ENCODE data around the gene TBC1D19. TPM values are rescaled to one million over a fixed set of nuclear protein-coding genes. Genes with fewer than 3 reads are reported as not detected.
"Not testable (repeated sequence)": the region's sequence is repeated elsewhere in the genome, so short reads cannot be mapped to it uniquely, and the experiment has no call there.

Gene TBC1D19
- total and polyA plus RNA-seq, 4 donors, result 2.1 to 41.6 (median 8.3) TPM

DNA sequence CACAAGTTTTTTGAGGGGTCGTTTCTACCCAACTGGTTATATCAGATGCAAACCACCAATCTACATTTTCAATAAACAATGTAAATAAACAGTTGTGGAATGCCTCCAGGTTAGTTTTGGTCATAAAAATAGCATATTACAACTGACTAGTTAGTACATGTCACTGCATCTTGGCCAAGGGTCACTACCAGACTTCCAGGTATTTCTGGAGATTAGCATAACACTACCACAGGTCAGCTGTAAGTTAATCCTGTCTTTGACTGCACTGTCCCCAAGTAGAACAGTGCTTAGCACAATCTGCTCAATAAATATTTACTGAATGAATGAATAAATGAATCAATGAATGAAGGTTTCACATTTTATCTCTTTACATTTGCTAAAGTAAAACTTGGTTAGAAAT, 64.4 kb downstream of the TBC1D19 start:
- no peak overlapping the region for H3K27ac ChIP-seq (ENCODE audit: low read depth in 1 of 2, low read length in 1 of 2)
- H3K4me3 ChIP-seq, result no peak overlapping the region
- TF ChIP-seq, protein P1, sequence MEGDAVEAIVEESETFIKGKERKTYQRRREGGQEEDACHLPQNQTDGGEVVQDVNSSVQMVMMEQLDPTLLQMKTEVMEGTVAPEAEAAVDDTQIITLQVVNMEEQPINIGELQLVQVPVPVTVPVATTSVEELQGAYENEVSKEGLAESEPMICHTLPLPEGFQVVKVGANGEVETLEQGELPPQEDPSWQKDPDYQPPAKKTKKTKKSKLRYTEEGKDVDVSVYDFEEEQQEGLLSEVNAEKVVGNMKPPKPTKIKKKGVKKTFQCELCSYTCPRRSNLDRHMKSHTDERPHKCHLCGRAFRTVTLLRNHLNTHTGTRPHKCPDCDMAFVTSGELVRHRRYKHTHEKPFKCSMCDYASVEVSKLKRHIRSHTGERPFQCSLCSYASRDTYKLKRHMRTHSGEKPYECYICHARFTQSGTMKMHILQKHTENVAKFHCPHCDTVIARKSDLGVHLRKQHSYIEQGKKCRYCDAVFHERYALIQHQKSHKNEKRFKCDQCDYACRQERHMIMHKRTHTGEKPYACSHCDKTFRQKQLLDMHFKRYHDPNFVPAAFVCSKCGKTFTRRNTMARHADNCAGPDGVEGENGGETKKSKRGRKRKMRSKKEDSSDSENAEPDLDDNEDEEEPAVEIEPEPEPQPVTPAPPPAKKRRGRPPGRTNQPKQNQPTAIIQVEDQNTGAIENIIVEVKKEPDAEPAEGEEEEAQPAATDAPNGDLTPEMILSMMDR (IDR thresholded peaks at IDR 0.05; ENCODE audit: control extremely low read depth, extremely low read depth), result no peak
- H3K36me3 ChIP-seq (ENCODE audit: control insufficient read depth in 4 of 4, insufficient read depth in 4 of 4, low read length in 4 of 4), result peaks cover 0 to 3% (median under 1%) of the 10 kb centered on the region in 4 donors
- H3K9me3 ChIP-seq (ENCODE audit: control insufficient read depth in 4 of 4, insufficient read depth in 3 of 4, low read length in 3 of 4), result no peaks in the 10 kb centered on the region
- no peak overlapping the region for H3K9ac ChIP-seq (ENCODE audit: insufficient read depth in 1 of 2, low read length in 2 of 2)
- H3K4me1 ChIP-seq (ENCODE audit: control insufficient read depth in 5 of 5, insufficient read depth in 5 of 5, low read length in 5 of 5), result no peaks in the 10 kb centered on the region
- DNase-seq (no peak), ATAC-seq (ENCODE audit: insufficient read depth, low FRiP score) (no peak)
- WGBS, 2 donors, result 57 to 77% methylated on average over 1 of the region's 1 CpG
- no peaks in the 10 kb centered on the region for H3K27me3 ChIP-seq (ENCODE audit: control insufficient read depth in 3 of 3, insufficient read depth in 3 of 3, low read length in 2 of 3)

- Histone ChIP-seq H3K9me3 (ENCODE audit: control insufficient read depth in 4 of 4, insufficient read depth in 3 of 4, low read length in 3 of 4) (peaks cover 0 to 6% (median 0%) of the 10 kb centered on the region in 4 donors), H3K4me1 (ENCODE audit: control insufficient read depth in 5 of 5, insufficient read depth in 5 of 5, low read length in 5 of 5) (no peaks in the 10 kb centered on the region), H3K27ac (ENCODE audit: low read depth in 1 of 2, low read length in 1 of 2) (no peak overlapping the region), H3K36me3 (ENCODE audit: control insufficient read depth in 4 of 4, insufficient read depth in 4 of 4, low read length in 4 of 4) (peaks cover 3 to 19% (median 8%) of the 10 kb centered on the region in 4 donors), H3K27me3 (ENCODE audit: control insufficient read depth in 3 of 3, insufficient read depth in 3 of 3, low read length in 2 of 3) (no peaks in the 10 kb centered on the region), H3K9ac (ENCODE audit: insufficient read depth in 1 of 2, low read length in 2 of 2) (no peak overlapping the region), H3K4me3 (no peak overlapping the region)
- ATAC-seq (ENCODE audit: insufficient read depth, low FRiP score) (no peak), DNase-seq (no peak)
- 94 to 100% methylated on average over 3 of the region's 3 CpGs for WGBS, 2 donors
- TF ChIP-seq, protein P1 (IDR thresholded peaks at IDR 0.05; ENCODE audit: control extremely low read depth, extremely low read depth), result no peak
Measured at GRCh38 chr4:26660261-26660660, 76.4 kb downstream of the TBC1D19 start.

GRCh38 chr4:26663888-26664287, 80.0 kb downstream of the TBC1D19 start:
- Histone ChIP-seq H3K27ac (ENCODE audit: low read depth in 1 of 2, low read length in 1 of 2) (no peak overlapping the region), H3K27me3 (ENCODE audit: control insufficient read depth in 3 of 3, insufficient read depth in 3 of 3, low read length in 2 of 3) (no peaks in the 10 kb centered on the region), H3K4me3 (no peak overlapping the region), H3K4me1 (ENCODE audit: control insufficient read depth in 5 of 5, insufficient read depth in 5 of 5, low read length in 5 of 5) (no peaks in the 10 kb centered on the region), H3K36me3 (ENCODE audit: control insufficient read depth in 4 of 4, insufficient read depth in 4 of 4, low read length in 4 of 4) (peaks cover 0 to 18% (median 4%) of the 10 kb centered on the region in 4 donors), H3K9me3 (ENCODE audit: control insufficient read depth in 4 of 4, insufficient read depth in 3 of 4, low read length in 3 of 4) (no peaks in the 10 kb centered on the region), H3K9ac (ENCODE audit: insufficient read depth in 1 of 2, low read length in 2 of 2) (no peak overlapping the region)
- TF ChIP-seq, protein P1 (IDR thresholded peaks at IDR 0.05; ENCODE audit: control extremely low read depth, extremely low read depth), result no peak
- DNase-seq, result no peak
- no peak for ATAC-seq (ENCODE audit: insufficient read depth, low FRiP score)

- no peaks in the 10 kb centered on the region for H3K9me3 ChIP-seq (ENCODE audit: control insufficient read depth in 4 of 4, insufficient read depth in 3 of 4, low read length in 3 of 4)
- TF ChIP-seq, protein P1 (IDR thresholded peaks at IDR 0.05; ENCODE audit: control extremely low read depth, extremely low read depth), result no peak
- no peaks in the 10 kb centered on the region for H3K27me3 ChIP-seq (ENCODE audit: control insufficient read depth in 3 of 3, insufficient read depth in 3 of 3, low read length in 2 of 3)
- H3K36me3 ChIP-seq (ENCODE audit: control insufficient read depth in 4 of 4, insufficient read depth in 4 of 4, low read length in 4 of 4), result peaks cover 0 to 6% (median under 1%) of the 10 kb centered on the region in 4 donors
- 87 to 93% methylated on average over 2 of the region's 2 CpGs for WGBS, 2 donors
- no peak overlapping the region for H3K9ac ChIP-seq (ENCODE audit: insufficient read depth in 1 of 2, low read length in 2 of 2)
- no peak for DNase-seq
- H3K4me3 ChIP-seq, result no peak overlapping the region
- H3K4me1 ChIP-seq (ENCODE audit: control insufficient read depth in 5 of 5, insufficient read depth in 5 of 5, low read length in 5 of 5), result no peaks in the 10 kb centered on the region
- no peak overlapping the region for H3K27ac ChIP-seq (ENCODE audit: low read depth in 1 of 2, low read length in 1 of 2)
- no peak for ATAC-seq (ENCODE audit: insufficient read depth, low FRiP score)
Measured at GRCh38 chr4:26670903-26671537, 87.1 kb downstream of the TBC1D19 start.

DNA sequence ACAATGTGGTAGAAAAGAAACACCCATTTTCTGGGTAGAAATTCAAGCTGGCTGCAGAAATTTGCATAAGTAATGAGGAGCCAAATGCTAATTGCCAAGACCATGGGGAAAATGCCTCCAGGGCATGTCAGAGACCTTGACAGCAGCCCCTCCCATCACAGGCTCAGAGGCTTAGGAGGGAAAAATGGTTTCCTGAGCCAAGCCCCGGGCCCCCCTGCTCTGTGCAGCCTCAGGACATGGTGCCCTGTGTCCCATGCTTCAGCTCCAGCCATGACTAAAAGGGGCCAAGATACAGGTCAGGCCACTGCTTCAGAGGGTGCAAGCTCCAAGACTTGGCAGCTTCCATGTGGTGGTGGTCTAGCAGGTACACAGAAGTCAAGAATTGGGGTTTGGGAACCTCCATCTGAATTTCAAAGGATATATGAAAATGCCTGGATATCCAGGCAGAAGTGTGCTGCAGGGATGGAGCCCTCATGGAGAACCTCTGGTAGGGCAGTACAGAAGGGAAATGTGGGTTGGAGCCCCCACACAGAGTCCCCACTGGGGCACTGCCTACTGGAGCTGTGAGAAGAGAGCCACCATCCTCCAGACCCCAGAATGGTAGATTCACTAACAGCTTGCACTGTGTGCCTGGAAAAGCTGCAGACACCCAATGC, 95.3 kb downstream of the TBC1D19 start:
- DNase-seq; H3K4me3 ChIP-seq; H3K27me3 ChIP-seq (ENCODE audit: control insufficient read depth in 3 of 3, insufficient read depth in 3 of 3, low read length in 2 of 3); H3K27ac ChIP-seq (ENCODE audit: low read depth in 1 of 2, low read length in 1 of 2); H3K9ac ChIP-seq (ENCODE audit: insufficient read depth in 1 of 2, low read length in 2 of 2); H3K4me1 ChIP-seq (ENCODE audit: control insufficient read depth in 5 of 5, insufficient read depth in 5 of 5, low read length in 5 of 5); ATAC-seq (ENCODE audit: insufficient read depth, low FRiP score): not testable (repeated sequence)
- Histone ChIP-seq H3K36me3 (ENCODE audit: control insufficient read depth in 4 of 4, insufficient read depth in 4 of 4, low read length in 4 of 4) (peaks cover 0 to 19% (median 5%) of the 10 kb centered on the region in 4 donors), H3K9me3 (ENCODE audit: control insufficient read depth in 4 of 4, insufficient read depth in 3 of 4, low read length in 3 of 4) (peaks cover 0 to 12% (median 3%) of the 10 kb centered on the region in 4 donors)
- 92% methylated on average over 1 of the region's 1 CpG for WGBS, 2 donors
